Activated T-cell treated with anti-CD3 and anti-CD28 coated beads, Interleukin-2, amount 50 U/mL, for 4 hours (primary cell): Measurements from ENCODE around the gene C2orf80. TPM values are rescaled to one million over a fixed set of nuclear protein-coding genes. Genes with fewer than 3 reads are reported as not detected.
"Not testable (repeated sequence)": the region's sequence is repeated elsewhere in the genome, so short reads cannot be mapped to it uniquely, and the experiment has no call there.

ENCODE experiments used
- ATAC-seq, 2 donors: fragments of 200-7000 bp; cut with Tn5 transposase; one replicate each; pipeline ENCODE4 v1.10.0; 2021
- DNase-seq: peaks from one replicate; pipeline ENCODE4 v3.0.0-alpha.2; 2020
- H3K27me3 Mint-ChIP-seq: one replicate; pipeline ENCODE4 v1.8.0; 2021; ENCODE audit warnings: low read depth, mixed read lengths
- H3K36me3 Mint-ChIP-seq: one replicate; pipeline ENCODE4 v1.8.0; 2022; ENCODE audit warnings: mixed read lengths; ENCODE audit not compliant: insufficient read depth
- H3K4me1 Mint-ChIP-seq: one replicate; pipeline ENCODE4 v1.8.0; 2021; ENCODE audit warnings: low read depth, mixed read lengths
- H3K4me3 Mint-ChIP-seq: one replicate; pipeline ENCODE4 v1.8.0; 2021; ENCODE audit warnings: mild to moderate bottlenecking, moderate library complexity, mixed read lengths
- H3K9me3 Mint-ChIP-seq: one replicate; pipeline ENCODE4 v1.8.0; 2021; ENCODE audit warnings: mixed read lengths
- total RNA-seq, 3 donors: library from RNA; stranded (reverse); gene quantifications; one replicate each; pipeline ENCODE4 v1.2.1, GENCODE V29; 2021

The C2orf80 gene
- total RNA-seq, 3 donors from 2014 or later, result not detected

DNA sequence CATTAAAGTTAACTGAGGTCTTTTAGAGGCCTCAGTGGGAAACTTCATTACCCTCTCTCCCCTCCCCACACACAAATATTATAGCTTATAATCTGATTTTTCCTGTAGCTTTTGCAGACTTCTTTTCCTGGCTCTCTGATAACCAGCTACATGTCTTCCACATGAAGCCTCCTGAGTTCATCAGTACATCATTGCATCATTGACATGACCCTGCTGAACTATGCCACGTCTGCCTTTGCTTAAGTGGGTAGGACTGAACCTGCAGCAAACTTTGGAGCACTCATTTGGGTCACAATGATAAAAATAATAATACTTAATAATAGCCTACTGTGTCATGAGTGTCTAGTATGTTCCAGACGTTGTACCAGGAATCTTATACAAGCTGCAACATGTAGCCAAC is 33.4 kb downstream of the C2orf80 start:
- Mint-ChIP-seq H3K4me1 (no peaks in the 10 kb centered on the region), H3K4me3 (no peak overlapping the region), H3K27me3 (no peaks in the 10 kb centered on the region), H3K9me3 (peaks cover 7% of the 10 kb centered on the region), H3K36me3 (no peaks in the 10 kb centered on the region)
- no peak for DNase-seq
- ATAC-seq, result no peak

DNA sequence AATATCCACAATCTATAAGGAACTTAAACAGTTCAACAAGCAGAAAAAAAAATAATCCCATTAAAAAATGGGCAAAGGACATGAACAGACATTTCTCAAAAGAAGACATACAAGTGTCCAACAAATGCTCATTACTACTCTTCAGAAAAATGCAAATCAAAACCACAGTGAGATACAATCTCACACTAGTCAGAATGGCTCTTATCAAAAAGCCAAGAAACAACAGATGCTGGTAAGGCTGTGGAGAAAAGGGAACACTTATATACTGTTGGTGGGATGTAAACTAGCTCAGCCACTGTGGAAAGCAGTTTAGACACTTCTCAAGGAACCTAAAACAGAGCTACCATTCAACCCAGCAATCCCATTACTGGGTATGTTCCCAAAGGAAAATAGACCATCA is 36.7 kb downstream of the C2orf80 start:
- DNase-seq, result no peak
- Mint-ChIP-seq H3K4me1 (no peaks in the 10 kb centered on the region), H3K27me3 (no peaks in the 10 kb centered on the region), H3K36me3 (no peaks in the 10 kb centered on the region), H3K9me3 (peaks cover 14% of the 10 kb centered on the region), H3K4me3 (no peak overlapping the region)
- no peak for ATAC-seq

DNA sequence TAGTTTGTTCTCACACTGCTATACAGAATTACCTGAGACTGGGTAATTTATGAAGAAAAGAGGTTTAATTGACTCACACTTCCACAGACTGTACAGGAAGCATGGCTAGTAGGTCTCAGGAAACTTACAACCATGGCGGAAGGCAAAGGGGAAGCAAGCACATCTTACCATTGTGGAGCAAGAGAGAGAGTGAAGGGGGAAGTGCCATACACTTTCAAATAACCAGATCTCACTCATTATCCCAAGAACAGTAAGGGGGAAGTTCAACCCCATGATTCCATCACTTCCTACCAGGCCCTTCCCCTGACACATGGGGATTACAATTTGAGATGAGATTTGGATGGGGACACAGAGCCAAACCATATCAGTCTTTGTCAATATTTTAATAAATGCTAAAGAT is 38.9 kb downstream of the C2orf80 start:
- no peak for DNase-seq
- no peak for ATAC-seq
- Mint-ChIP-seq H3K36me3 (no peaks in the 10 kb centered on the region), H3K9me3 (peaks cover 14% of the 10 kb centered on the region), H3K4me3 (no peak overlapping the region), H3K27me3 (no peaks in the 10 kb centered on the region), H3K4me1 (no peaks in the 10 kb centered on the region)

DNA sequence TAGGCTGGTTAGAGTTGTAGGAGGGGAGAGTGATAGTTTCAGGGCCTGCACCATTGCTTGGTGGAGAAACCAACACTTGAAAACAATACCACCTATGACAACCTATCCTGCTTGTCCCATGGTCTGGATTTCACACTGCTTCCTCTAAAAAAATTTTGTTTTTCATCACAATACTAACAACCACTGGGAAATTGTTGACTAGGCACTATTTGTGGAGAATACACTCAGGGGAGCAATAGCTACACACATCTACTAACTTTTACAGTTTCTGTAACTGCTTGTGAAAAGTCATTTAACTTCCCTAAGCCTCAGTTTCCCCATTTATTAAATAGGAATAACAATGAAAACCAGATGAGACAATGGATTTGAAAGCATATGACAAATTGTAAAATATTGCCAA is 39.7 kb downstream of the C2orf80 start:
- no peak for DNase-seq
- no peak for ATAC-seq
- H3K9me3 Mint-ChIP-seq, result peaks cover 14% of the 10 kb centered on the region
- no peaks in the 10 kb centered on the region for H3K27me3 Mint-ChIP-seq
- H3K36me3 Mint-ChIP-seq, result no peaks in the 10 kb centered on the region
- no peaks in the 10 kb centered on the region for H3K4me1 Mint-ChIP-seq
- H3K4me3 Mint-ChIP-seq, result no peak overlapping the region

DNA sequence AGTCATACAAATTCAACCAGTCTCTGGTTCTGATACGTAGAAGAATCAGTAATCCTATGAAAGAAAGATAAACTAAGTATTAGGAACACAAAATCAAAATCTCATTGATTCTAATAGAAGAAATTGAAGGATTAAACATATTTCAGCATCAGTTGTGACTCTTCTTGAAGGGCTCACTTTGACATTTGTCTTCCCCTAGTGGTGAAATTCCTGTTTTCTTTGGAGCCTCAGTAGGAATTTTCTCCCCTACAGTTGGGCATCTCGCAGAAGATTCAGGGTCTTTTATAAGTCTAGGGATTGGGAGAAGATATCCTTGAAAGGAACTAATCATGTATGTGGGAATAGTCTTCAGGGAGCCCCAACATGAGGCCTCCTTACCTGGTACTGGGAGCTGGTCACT is 41.0 kb downstream of the C2orf80 start:
- ATAC-seq (no peak), DNase-seq (no peak)
- Mint-ChIP-seq H3K9me3 (peaks cover 14% of the 10 kb centered on the region), H3K4me3 (no peak overlapping the region), H3K36me3 (no peaks in the 10 kb centered on the region), H3K27me3 (peaks cover 3% of the 10 kb centered on the region), H3K4me1 (no peaks in the 10 kb centered on the region)

DNA sequence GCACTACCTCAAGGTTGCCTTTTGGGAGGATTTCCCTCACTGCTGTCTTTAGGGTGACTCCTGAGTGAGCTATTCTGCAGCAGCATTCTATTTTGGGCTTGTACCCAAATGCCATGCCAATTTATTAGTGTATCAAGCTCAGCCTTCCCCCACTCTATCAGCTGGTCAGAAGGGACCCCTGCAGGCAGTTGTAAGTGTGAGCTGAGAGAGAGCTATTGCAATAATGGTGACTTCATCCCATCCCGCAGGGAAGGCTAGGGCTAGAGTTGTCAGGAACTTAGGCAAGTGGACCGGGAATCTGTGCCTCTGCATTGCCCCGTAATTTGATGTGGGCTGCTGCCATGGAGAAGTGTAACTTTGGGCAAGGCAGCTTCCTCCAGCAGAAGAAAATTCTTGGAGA is 42.1 kb downstream of the C2orf80 start:
- Mint-ChIP-seq H3K4me3 (no peak overlapping the region), H3K36me3 (no peaks in the 10 kb centered on the region)

DNA sequence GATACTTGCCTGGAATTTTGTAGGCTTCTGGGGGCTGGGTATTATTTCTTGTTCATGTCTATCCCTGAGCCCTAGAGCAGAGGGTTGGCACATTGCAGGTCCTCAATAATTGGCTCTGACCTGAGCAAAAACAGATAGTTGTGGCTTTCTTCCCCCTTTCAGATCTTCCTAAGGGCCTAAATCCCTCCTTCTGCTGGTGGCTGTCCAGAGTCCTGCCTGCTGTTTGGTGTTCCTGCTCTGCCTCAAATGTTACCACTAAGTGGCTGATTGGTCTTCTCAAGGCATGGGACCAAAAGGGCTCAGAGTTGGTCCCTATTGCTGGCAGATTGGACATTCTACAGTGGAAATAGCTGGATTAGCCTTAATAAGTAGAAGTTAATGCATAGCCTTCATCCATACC is 42.8 kb downstream of the C2orf80 start:
- H3K9me3 Mint-ChIP-seq, result peaks cover 13% of the 10 kb centered on the region
- no peaks in the 10 kb centered on the region for H3K4me1 Mint-ChIP-seq
- H3K4me3 Mint-ChIP-seq, result no peak overlapping the region
- DNase-seq, result no peak
- no peaks in the 10 kb centered on the region for H3K36me3 Mint-ChIP-seq
- peaks cover 3% of the 10 kb centered on the region for H3K27me3 Mint-ChIP-seq
- no peak for ATAC-seq

More for the DNA sequence above, 42.1 kb downstream of the C2orf80 start:
- Mint-ChIP-seq H3K27me3 (peaks cover 3% of the 10 kb centered on the region), H3K9me3 (peaks cover 14% of the 10 kb centered on the region), H3K4me1 (no peaks in the 10 kb centered on the region)
- DNase-seq (no peak), ATAC-seq (no peak)

DNA sequence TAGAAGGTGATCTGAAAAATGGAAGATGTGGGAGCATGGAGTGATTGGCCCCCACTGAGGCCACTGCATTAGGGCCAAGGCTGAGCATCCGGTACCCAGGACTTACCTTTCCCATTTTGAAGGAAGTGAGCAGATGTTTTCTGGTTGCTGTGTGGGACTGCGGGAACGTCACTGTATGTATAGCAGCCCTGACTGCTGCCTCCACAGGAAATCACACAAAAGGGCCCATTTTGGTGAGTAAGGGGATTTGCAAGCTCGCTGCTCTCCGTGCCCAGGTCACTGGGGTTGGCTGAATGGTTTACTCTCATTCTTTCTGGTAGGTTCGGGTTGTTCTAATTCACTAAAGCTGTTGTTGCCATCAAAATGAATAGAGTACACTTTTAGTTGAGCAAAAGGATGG is 43.8 kb downstream of the C2orf80 start, which contains the start of gene CRYGB:
TSS of gene CRYGB (minus strand) at position 153 of the 400 bp plus-strand sequence. CDS start at position 115, 38 bp downstream.
- DNase-seq (no peak), ATAC-seq (no peak)
- Mint-ChIP-seq H3K36me3 (no peaks in the 10 kb centered on the region), H3K4me1 (no peaks in the 10 kb centered on the region), H3K9me3 (peaks cover 5% of the 10 kb centered on the region), H3K4me3 (no peak within 1 kb of the TSS), H3K27me3 (peaks cover 3% of the 10 kb centered on the region)

DNA sequence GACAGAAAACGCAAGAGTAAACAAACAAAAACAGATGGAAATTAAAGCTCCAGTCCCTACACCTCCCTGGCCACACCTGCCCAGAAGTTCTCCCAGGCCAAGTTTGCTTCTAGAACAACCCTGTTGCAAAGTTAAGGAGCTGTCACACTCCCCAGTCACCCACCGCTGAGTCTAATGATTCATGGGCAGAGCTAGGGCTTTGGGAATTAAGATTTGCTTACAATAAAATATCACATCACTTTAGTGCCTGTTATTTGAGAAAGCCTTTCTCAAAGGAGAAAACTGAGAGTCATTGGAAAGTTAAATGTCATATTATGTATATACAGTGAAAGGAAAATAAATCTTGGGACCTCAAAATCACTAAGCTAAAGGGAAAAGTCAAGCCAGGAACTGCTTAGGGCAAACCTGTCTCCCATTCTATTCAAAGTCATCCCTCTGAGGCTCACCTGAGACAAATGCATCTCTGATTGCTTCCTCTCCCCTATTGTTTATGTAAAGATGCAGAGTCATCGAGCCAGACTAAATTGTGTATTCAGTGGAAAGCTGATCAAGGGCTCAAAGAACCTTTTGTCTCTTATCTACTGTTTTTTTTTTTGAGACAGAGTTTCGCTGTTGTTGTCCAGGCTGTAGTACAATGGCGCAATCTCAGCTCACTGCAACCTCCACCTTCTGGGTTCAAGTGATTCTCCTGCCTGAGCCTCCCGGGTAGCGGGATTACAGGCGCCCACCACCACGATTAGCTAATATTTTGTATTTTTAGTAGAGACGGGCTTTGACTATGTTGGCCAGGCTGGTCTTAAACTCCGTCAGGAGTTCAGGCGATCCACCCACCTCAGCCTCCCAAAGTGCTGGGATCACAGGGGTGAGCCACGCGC is 46.7 kb downstream of the C2orf80 start:
- DNase-seq (no peak), ATAC-seq (no peak)
- Mint-ChIP-seq H3K4me3 (no peak overlapping the region), H3K9me3 (no peaks in the 10 kb centered on the region), H3K4me1 (no peaks in the 10 kb centered on the region), H3K27me3 (peaks cover 3% of the 10 kb centered on the region), H3K36me3 (no peaks in the 10 kb centered on the region)

DNA sequence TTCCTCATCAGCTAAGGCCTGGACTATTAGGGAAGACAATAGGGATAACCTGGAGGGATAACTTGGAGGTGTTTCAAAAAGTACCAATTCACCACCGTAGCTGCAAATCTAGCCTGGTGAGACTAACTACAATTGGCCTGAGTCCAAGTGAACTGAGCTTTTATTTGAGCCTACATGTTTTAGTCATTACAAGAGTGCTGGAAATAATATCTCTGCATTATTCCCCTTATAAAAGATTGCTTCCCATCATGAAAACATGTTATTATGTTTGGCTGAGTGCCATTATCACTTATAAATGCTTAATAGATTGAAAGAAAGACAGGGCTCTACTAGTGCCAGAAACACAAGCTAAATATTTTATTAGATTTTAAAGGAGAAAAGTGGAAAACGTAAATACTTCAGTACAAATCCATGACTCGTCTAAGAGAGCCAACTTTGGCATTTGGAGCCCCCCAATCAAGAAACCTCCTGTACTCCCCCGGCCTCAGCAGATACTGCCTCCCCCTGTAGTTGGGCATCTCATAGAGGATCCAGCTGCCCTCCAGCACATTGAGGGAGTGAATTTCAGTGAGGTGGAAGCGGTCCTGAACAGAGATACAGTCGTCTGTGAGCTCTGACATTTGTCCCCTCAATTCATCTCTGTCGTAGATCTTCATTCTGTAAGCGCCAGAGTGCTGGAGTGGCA is 47.4 kb downstream of the C2orf80 start:
- Mint-ChIP-seq H3K27me3 (peaks cover 3% of the 10 kb centered on the region), H3K4me1 (no peaks in the 10 kb centered on the region), H3K9me3 (no peaks in the 10 kb centered on the region), H3K4me3 (no peak overlapping the region), H3K36me3 (no peaks in the 10 kb centered on the region)
- ATAC-seq, result no peak
- no peak for DNase-seq

DNA sequence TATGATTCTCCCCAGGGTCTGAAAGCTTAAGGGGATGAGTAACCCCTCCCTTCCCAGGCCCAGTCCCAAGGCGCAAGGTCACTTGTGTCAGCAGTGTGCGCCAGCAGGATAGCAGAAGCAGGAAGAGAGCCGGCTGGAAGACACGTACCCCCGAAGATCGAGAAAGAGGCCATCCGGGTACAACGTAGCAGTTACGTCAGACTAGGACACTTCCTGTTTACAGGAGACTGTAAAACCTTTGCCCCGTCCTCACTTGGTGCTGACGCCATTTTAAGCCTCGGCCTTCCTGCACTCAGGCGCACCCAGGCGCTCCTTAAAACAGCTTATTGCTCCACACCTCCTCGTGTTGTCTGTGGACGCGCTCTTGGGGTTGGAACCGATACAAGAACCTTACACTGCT is 50.4 kb downstream of the C2orf80 start:
- H3K4me1 Mint-ChIP-seq, result peaks cover 7% of the 10 kb centered on the region
- no peak overlapping the region for H3K4me3 Mint-ChIP-seq
- no peaks in the 10 kb centered on the region for H3K9me3 Mint-ChIP-seq
- no peaks in the 10 kb centered on the region for H3K27me3 Mint-ChIP-seq
- ATAC-seq, result no peak
- no peak for DNase-seq
- no peaks in the 10 kb centered on the region for H3K36me3 Mint-ChIP-seq

DNA sequence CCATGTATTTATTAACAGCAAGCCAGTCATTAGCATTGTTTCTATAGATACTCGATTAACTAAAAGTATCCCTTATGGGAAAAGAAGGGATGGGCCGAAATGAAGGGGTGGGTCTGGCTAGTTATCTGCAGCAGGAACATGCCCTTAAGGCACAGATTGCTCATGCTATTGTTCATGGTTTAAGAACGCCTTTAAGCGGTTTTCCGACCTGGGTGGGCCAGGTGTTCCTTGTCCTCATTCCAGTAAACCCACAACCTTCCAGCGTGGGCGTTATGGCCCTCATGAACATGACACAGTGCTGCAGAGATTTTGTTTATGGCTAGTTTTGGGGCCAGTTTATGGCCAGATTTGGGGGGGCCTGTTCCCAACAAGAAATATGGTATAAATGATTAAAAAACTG is 51.5 kb downstream of the C2orf80 start:
- H3K27me3 Mint-ChIP-seq, H3K36me3 Mint-ChIP-seq, DNase-seq, H3K4me1 Mint-ChIP-seq, ATAC-seq, H3K4me3 Mint-ChIP-seq, H3K9me3 Mint-ChIP-seq: not testable (repeated sequence)

DNA sequence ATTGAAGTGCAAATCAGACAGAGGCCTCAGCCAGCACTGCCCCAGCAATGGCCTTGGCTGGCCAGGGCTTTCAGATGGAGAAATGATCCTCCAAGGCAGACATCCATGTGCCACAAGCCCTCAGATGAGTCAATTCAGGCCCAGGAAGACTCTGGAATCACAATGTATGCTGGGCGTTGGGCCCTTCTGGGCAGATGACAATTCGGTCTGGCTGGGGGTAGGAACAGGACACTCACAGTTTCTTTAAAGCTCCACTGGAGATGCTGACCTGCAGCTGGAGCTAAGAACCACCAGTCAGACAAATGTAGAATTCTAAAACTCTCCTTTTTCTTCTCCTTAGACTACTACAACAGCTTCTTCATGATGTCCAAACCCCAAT is 53.1 kb downstream of the C2orf80 start:
- Mint-ChIP-seq H3K9me3 (no peaks in the 10 kb centered on the region), H3K4me3 (no peak overlapping the region), H3K27me3 (no peaks in the 10 kb centered on the region), H3K4me1 (peaks cover 7% of the 10 kb centered on the region), H3K36me3 (no peaks in the 10 kb centered on the region)
- DNase-seq (no peak), ATAC-seq (no peak)

DNA sequence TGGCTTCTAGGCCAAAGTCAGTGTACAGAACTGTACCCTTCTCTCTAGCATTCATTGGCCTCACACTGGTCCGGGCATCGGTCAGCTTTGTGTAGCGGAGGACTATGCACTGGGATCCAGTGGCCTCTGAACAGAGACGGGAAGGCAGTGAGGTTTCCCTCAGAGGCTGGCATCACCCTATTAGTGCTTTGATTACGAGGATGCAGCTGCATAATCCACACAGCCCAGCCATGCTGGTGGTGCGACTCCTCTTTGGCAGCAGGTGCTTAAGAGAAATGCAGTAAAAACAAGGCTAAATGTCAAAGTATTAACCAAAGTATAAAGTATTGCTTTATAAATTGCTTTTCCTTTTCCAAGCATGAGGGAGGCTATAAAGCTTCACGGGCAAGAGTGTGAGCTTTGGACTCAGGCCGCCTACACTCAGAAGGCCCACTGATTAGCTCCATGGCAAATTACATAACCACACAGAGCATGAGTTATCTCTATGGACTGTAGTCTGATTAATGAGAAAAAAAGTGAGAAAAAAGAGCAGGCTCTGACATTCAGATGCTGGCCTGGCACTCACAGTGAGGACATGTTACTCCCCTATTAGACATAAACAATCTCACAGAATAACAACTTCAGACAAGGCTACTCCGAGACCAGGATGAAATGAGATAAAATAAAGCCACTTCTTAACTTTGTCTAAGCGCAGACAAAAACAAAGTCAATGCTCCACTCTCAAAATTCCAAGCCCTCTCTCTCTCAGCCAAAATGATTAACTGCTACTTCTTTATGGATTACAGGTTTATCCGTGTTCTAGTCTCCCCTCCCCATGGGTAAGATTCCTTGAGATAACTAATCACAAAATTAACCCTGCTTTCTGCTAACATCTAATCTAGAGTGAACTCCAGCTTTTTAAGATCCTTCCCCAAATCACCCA is 53.8 kb downstream of the C2orf80 start:
- no peaks in the 10 kb centered on the region for H3K27me3 Mint-ChIP-seq
- no peaks in the 10 kb centered on the region for H3K36me3 Mint-ChIP-seq
- no peak overlapping the region for H3K4me3 Mint-ChIP-seq
- peaks cover 7% of the 10 kb centered on the region for H3K4me1 Mint-ChIP-seq
- H3K9me3 Mint-ChIP-seq, result no peaks in the 10 kb centered on the region
- ATAC-seq (no peak), DNase-seq (no peak)
